GM19351 (cell line): Measurements from ENCODE around the gene NFAT5.
"Not testable (repeated sequence)": the region's sequence is repeated elsewhere in the genome, so short reads cannot be mapped to it uniquely, and the experiment has no call there.

Experiments
- ATAC-seq: cut with Tn5 transposase; IDR thresholded peaks from one replicate; pipeline ENCODE4 v1.9.1; 2021; ENCODE audit warnings: mild to moderate bottlenecking, moderate library complexity; ENCODE audit not compliant: unreplicated experiment

Gene NFAT5

GRCh38 chr16:69636563-69637146 is 70.9 kb downstream of the NFAT5 start:
- ATAC-seq = not testable (repeated sequence)

DNA sequence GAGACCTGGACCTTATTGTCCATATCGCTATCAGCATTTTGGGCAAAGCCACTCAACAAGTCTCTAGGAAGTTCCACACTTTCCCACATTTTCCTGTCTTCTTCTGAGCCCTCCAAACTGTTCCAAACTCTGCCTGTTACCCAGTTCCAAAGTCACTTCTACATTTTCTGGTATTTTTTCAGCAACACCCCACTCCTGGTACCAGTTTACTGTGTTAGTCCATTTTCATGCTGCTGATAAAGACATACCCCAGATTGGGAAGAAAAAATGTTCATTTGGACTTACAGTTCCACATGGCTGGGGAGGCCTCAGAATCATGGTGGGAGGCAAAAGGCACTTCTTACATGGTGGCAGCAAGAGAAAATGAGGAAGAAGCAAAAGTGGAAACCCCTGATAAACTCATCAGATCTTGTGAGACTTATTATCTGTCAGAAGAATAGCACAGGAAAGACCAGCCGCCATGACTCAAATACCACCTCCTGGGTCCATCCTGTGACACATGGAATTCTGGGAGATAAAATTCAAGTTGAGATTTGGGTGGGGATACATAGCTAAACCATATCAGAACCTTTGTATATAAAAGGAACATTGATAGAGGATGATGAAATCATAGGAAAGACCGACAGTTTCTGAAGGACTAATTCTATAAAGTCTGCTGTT is 71.6 kb downstream of the NFAT5 start:
- ATAC-seq = not testable (repeated sequence)

- not testable (repeated sequence) for ATAC-seq
Measured at GRCh38 chr16:69643997-69644396, 78.2 kb downstream of the NFAT5 start.

DNA sequence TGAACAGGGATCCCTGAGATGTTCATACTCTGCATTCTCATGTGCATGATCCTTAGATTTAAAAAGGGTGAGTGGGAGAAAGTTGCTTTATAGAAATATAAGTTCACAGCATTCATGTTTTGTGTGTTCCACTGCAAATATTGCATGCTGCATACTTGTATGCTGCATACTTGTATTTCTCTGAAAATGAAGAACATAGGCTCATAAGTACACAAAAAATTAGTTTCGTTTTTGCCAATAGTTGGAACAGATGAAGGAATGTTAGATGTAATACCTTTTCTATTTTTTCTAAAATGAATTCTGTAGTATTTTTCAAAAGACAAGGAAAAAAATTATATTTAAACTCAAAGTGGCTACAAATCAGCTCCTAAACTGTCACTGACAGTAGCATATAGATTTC is 79.0 kb downstream of the NFAT5 start:
- no peak for ATAC-seq

GRCh38 chr16:69647020-69647419 is 81.3 kb downstream of the NFAT5 start:
- no peak for ATAC-seq

GRCh38 chr16:69651217-69651616 is 85.5 kb downstream of the NFAT5 start:
- no peak for ATAC-seq

DNA sequence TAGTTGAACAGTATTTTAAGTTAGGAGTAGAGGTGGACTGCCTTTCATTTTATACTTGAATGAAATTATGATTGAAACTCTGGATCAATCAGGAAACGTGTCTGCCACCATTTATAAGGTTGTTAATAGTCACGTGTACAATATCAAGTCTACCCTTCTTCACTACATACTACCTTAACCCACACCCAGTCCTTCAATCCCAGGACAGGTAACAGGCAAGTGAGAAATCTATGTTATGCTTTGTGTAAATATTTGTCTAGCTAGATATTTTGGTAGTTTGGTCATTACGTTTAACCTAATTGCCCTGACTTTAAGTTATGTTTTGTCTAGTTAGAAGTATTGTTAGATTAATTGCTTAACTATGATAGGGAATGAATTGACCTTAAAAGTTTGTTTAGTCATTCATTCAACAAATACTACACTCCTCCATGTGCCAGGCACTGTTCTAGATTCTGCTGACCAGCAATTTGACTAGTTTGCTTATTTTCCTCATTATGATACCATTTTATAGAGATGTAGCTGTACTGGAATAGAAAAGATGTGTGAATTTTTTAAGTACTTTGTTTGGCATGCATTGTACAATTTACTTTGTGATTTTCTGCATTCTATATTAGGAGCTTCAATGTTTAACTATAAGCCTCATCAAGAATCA is 88.6 kb downstream of the NFAT5 start:
- ATAC-seq = no peak

DNA sequence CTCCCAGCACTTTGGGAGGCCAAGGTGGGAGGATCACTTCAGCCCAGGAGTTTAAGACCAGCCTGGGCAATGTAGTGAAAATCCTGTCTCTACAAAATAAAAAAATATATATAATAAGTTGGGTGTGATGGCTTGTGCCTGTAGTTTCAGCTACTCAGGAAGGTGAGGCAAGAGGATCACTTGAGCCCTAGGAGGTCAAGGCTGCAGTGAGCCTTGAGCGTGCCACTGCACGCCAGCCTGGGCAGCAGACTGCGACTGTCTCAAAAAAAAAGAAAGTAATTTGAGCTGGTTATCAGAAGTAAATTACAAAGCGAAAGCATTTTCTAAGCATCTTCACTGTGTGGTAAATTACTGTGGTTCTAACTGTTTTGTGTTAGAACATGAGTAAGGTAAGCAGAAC is 94.4 kb downstream of the NFAT5 start:
- no peak for ATAC-seq

- ATAC-seq = no peak
Measured at GRCh38 chr16:69662901-69663300, 97.1 kb downstream of the NFAT5 start.

- ATAC-seq = no peak
Measured at GRCh38 chr16:69663846-69664245, 98.1 kb downstream of the NFAT5 start.

GRCh38 chr16:69669577-69669976 is 103.8 kb downstream of the NFAT5 start:
- ATAC-seq = no peak

- ATAC-seq = no peak
Measured at GRCh38 chr16:69672315-69672997, 106.7 kb downstream of the NFAT5 start.

- no peak for ATAC-seq
Measured at GRCh38 chr16:69672998-69673713, 107.4 kb downstream of the NFAT5 start.

DNA sequence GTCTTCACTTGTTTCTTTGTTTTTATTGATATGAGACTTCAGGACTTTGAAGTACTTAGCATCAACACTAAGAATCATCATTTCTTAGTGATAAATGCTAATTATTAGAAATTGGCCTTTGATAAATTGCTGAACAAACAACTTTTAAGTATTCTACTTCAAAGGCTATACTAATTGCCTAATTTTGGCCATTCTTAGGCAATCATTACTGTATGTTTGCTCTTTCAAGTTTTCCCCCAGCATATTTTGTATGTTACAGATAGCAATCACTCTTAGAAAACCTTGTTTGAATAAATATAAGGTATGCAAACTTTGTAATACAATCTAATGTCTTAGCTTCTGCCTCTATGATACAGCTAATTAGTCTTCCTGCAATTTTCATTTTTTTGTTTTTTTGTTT is 114.6 kb downstream of the NFAT5 start:
- ATAC-seq = no peak

GRCh38 chr16:69688589-69688988 is 122.8 kb downstream of the NFAT5 start:
- no peak for ATAC-seq

- ATAC-seq = no peak
Measured at GRCh38 chr16:69691980-69692911, 126.5 kb downstream of the NFAT5 start.

GRCh38 chr16:69693916-69694315 is 128.2 kb downstream of the NFAT5 start:
- no peak for ATAC-seq

DNA sequence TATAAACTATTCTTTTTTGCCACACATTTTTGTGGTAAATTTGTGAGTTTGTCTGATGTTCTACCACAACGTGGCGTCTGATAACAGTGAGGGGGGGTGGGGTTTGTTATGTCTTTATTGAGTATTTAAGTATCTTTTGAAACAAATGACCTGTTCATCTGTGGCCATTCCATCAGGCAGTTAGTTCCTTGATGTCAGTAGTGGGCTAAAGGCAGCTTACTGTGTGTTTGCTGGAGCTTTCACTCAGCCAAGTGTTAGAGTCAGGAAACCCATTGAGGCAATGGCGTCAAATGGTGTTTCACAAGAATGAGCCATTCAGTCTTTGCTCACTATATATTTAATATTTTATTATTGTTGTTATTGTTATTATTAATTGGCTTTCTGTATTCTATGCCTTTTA is 132.6 kb downstream of the NFAT5 start:
- ATAC-seq = no peak

DNA sequence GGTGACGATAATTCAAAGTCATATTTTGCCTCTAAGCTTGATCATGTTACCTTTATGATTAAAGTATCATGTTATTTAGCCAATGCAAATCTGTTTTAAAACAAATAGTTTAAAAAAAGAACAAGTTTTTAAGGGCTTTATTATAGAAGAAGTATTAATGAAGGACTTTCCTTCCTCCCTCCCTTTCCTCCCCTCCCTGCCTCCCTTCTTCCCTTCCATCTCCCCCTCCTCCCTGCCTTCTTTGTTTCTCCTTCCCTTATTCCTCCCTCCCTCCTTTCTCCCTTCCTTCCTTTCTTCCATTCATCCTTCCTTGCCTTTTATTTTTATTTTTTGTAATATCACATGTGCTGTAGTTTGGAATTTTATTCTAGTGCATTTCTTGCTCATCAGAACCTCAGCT is 134.1 kb downstream of the NFAT5 start:
- no peak for ATAC-seq

DNA sequence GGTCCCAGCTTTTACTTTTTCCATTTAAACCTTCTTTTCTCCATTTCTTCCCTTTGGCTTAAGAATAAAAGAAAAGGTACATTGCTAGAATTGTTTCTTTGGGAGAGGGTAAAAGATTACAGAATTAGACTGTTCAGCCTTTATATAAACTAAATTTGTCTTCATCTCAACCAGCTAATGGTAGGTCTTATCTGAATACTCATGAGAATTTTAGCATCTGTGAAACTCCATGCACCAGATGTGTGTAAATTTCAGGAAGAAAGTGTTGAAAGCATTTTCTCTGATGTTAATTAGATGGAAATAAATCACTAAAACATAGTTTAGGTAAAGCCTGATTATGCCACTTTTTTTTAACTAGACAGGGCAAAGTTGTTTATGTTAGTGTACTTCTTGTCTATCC is 135.7 kb downstream of the NFAT5 start:
- no peak for ATAC-seq
